Renal cortex interstitium (tissue), 11 donors: ENCODE results near the gene CDC42BPB. TPM values are rescaled to one million over a fixed set of nuclear protein-coding genes. Genes with fewer than 3 reads are reported as not detected.

Source experiments
- DNase-seq, 11 donors: peaks; one replicate each; pipeline ENCODE4 v3.0.0-alpha.2; 2013; ENCODE audit warnings: low read depth in 9 of 11, low spot score in 4 of 11; ENCODE audit errors: extremely low read depth in 1 of 11
- polyA plus RNA-seq, 3 donors: library from polyadenylated mRNA; unstranded; fragments of 120-200 nt; gene quantifications; one replicate each; pipeline ENCODE4 v1.2.1, GENCODE V29; 2013; ENCODE audit not compliant: insufficient read length in 3 of 3

CDC42BPB gene
- polyA plus RNA-seq, 3 donors = 74.0 to 98.5 (median 84.0) TPM

DNA sequence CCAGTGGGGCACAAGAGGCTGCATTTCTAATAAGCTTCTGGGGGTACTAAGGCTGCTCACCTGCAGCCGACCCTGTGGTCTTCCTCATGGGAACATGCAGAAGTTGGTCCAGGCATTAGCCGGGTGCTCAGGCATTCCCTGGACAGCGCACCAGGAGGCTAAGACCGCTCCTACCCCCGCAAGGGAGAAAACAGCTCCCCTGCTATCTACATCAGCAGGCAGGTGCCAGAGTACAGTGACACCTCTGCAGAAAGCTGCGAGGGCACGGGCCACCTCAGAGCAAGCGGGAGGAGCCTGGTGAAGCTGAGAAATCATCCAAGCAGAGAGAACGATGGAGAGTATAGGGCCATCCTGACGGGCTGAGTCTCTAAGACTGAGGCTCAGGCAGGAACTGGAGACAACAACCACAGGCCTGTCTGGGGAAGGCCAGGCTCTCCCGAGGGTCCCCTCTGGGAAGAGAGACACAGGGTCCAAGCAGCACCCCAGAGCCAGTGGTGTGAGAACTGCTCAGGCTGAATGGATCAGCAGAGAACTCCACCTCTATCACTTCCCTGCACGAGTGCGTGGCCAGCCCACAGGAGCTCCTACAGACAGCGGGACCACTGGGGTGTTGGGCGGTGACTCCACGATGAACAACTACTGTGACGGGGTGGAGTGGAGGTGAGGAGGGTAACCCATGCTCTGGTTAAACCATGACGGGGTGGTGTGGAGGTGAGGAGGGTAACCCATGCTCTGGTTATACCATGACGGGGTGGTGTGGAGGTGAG, 72.8 kb downstream of the CDC42BPB start:
- DNase-seq = no peak

DNA sequence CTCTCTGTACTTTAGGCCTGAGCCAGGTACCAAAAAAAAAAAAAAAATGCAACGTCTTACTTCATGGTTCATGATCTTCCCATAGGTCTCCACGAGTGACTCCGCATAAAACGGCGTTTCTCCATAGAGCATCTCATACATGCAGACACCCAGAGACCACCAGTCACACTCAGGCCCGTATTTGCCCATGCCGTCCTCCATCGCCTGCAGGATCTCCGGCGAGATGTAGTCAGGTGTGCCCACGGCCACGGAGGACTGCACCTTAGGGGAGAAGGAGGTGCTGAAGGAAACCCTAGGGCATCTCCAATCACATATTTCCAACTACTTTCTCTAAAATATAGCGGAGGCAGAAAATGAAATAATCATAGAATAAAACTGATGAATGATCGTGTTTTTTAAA, 73.9 kb downstream of the CDC42BPB start:
- no peak for DNase-seq

DNA sequence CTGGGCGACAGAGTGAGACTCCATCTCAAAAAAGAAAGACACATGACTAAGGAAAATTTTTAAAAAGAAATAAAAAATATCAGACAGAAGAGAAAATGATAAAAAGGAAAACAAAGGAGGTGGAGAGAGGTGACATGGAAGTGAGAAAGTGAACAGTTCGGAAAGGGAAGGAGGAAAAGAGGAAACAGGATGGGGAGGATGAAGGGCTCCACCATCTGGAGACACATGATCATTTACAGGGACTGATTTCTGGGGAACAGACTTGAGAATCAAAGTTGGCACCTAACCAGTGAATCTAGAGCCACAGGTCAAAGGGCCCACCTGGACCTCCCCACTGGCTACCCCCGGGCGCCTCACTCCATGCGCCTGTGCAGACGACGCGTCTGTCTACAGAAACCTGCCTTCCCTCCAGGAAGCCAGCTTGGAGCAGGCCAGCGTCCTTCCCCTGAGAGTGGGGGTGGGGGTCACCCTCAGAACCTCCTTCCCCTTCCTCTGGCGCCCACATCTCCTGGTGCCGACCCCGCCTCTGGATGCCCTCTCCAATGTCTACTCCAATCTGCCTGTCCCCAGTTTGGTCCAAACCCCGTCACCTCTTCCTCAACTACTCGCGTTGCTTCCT, 74.4 kb downstream of the CDC42BPB start:
- DNase-seq = no peak

DNA sequence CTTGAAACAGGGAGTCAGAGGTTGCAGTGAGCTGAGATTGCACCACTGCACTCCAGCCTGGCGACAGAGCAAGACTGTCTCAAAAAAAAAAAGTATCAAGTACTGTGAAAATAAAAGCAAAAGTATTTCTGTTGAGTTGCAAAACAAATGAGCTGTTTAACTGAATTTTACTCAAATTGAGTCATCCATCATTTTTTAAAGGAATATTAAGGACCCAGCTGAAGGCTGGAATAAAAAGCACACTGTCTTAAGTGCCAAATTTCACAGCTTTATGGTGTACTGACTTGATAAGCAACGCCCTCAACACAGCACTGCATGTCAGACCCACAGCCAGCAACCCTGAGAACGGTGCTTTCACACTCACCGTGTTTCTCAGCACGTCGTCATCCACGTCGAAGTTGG, 76.9 kb downstream of the CDC42BPB start:
- DNase-seq = no peak

DNA sequence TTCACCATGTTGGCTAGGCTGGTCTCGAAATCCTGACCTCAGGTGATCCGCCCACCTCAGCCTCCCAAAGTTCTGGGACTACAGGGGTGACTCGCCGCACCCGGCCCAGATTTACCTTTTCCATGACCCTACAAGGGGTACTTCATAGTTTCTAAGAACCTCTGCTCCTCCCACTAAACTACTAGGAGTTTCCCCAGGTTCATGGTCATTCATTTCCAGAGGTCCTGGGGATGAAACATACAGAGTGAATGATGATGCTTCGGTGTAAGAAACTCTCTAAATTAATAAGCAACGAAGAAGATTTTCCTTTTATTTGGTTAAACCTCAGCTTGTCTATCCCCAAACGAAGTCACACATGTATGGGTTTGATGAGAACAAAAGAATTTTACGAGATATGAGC, 77.9 kb downstream of the CDC42BPB start:
- DNase-seq = no peak

DNA sequence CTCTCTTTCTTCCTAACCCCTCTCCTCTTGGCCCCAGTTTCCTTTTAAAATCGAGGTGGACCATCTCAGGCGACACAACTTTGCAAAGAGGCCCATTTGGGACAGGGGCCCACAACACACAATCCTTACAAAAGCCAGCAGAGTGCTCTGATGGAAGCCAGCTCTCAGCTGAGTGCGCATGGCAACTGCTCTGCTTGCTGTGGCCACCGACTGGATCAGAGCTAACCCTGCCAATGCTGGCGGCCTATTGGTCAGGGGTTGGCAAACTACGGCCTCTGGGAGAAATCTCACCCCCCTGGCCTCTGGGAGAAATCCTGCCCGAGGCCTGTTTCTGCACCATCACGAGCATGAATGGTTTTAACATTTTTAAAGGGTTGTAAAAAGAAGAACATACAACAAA, 79.9 kb downstream of the CDC42BPB start:
- no peak for DNase-seq

DNA sequence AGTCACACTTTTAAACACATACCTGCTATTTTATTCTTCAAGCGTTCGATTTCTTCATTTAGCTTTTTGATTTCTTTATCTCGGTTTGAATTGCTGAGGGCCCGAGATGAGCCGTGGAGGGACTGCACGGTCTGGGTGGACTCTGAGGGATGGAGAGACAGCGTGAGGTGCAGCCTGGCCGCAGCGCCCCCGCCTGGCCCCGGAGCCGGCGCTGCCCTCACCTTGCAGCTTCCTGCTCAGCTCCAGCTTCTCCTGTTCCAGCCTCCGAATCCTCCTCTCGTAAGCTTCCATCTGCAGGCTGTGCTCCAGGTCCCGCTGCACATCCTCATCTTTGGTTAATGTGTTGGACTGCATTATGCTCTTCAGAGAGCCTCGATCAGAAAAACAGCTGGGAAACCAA, 81.7 kb downstream of the CDC42BPB start:
- DNase-seq = no peak

DNA sequence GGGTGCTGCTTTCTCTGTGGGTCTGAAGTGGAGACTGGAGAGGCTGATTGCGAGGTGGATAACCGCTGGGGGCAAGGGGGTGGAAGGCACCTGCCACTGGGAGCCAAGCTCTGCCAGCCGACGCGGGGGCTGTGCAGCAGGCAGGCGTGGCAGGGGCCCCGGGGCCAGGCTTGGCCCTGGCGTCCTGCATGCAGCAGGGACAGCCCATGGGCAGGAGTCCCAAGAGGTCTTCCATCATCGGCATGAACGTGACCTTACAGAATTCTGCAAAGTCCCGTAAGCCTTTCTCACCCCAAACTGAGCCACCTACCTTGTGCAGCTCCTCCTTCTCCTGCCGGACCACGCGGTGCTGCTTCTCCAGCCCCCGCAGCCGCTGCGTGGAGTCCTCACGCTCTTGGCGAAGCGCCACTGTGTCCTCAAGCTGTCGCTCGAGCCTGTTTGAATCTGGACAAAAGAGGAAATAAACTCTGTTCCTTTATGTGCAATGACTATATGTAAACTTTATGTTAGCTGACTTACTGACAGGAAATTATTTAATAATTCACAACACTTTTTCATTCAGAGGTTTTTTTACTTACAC, 83.6 kb downstream of the CDC42BPB start:
- no peak for DNase-seq

DNA sequence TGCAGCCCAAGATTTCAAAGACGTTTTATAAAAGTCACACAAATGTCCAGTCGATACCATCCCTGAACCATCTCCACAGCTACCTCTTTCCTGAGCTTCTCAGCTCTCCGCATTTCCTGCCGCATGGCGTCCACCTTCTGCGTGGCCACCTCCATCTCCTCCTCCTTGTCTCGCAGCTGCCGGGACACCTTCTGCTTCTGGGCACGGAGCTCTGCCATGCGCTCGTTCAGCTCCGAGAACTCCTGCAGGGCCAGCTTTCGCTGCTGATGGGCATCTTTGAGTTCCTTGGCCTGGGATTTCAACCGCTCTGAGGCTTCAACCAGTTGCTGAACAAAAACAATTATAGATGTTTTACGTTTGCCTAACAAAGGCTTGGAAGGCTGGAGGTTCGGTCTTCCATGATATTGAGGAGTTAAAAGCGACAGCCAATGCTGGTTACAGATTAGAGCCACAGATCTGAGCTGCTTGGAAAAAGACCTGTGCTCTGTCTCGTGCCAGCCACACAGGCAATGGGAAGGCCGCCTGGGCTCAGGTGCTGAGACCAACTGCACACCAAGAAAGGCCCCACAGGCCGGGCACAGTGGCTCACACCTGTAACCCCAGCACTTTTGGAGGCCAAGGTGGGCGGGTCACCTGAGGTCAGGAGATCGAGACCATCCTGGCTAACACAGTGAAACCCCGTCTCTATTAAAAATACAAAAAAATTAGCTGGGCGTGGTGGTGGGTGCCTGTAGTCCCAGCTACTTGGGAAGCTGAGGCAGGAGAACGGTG, 85.3 kb downstream of the CDC42BPB start:
- DNase-seq = no peak

DNA sequence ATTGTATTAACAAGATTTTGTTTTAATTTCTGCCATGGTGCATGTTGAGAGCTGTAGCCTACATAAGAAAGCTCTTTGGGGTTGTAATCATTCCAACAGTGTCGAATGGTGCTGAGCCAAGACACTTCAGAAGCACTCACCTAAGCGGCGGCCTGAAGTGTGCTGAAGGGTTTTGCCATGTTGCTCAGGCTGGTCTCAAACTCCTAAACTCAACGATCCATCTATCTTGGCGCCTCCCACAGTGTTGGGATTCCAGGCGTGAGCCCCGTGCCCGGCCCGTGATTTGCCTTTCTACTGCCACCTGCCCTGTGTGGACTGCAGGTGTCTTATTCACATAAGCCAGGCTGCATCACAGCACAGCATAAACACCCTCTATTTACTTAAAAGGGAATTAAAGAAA, 86.0 kb downstream of the CDC42BPB start:
- no peak for DNase-seq

DNA sequence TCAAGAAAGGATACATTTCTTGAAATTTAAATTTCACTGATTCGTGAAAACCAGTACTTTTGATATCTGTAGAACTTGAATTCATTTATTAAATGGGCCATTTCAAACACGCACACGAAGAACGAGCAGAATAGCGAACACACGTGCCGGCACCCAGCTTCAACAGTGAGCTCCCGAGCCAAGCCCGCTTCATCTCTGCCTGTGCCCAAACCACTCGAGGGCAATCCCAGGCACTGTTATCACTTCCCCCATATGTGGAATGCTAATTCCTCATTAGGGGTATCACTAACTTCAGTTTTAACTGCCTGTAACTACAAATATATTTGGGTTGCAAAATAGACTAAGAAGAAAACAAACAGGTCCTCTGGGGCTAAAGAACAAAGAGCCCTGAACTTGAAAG, 86.9 kb downstream of the CDC42BPB start:
- DNase-seq = no peak

DNA sequence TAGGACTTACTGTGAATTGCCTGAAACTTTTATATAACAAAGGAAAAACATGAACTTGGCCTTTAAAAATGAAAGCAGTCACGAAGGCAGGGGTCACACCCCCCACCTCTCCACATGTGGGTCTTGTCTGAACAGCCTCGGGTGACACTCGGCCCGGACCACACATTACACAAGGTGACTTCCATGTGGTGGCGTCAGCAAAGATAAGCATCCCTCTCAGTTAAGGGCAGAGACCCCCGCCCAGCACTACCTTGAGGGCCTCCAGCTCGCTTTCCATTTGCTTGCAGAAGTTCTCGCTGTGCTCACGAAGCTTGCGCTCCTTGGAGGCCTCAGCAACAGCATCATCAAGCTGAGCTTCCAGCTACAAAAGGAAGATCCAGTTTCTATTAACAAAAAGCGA, 87.4 kb downstream of the CDC42BPB start:
- no peak for DNase-seq

DNA sequence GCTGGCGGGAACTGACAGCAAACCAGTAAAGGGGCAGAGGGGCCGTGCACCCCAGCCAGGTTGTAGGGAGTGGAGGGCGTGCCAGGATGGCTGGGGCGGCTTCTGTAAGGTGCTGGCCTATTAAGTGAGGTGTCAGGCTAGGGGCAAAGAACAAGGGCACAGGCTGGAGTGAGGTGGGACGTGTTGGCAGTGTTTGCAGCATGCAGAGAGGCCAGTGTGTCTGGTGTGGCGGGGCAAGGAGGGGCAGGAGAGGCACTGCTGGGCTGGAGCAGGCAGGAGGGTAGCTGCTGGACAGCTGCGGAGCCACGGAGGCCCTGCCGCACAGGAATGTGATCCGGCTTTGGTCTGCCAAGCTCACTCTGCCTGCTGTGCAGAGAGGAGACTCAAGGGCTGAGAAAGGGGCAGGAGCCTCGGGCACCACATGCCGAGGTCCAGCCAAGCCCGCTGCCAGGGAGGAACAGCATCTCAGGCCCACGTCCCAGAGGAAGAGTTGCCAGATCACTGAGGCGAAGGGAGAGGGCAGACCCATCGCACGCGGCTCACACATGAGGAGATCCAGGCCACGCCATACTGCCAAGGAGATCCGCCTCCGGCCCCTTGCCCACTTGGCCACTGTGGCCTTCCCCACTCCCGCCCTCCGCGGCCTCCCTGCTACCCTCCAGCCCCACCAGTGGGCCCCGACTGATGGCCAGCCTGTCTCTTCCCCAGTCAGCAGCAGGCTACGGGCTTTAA, 88.1 kb downstream of the CDC42BPB start:
- no peak for DNase-seq

DNA sequence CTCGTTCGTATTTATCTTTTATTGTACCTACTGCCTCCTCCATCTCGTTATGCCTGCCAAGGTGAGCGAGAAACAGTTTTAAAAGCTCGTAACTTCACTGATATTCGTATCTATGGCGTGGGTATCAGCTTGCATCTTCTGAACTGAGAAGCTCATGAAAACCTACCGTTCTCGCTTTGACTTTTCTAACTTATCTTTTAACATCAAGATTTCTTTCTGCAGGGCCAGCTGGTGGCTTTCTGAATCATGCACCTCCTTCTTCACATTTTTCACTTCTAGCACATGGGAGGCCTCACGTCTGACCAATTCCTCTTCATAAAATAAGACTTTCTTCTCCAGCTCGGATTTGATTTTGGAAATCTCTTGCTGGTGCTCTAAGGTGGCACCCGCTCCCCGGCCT, 89.0 kb downstream of the CDC42BPB start:
- no peak for DNase-seq

DNA sequence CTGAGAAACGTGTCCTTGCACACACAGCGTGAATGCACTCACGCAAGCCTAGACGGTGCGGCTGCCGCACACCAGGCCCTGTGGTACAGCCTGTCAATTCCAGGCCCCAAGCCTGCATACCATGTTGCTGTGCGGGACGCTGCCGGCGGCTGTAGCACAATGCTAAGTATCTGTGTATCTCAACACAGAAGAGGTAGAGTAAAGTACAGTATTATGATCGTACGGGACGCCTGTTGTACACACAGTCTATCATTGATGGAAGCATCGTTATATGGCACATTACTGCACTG, 89.9 kb downstream of the CDC42BPB start:
- DNase-seq = no peak

DNA sequence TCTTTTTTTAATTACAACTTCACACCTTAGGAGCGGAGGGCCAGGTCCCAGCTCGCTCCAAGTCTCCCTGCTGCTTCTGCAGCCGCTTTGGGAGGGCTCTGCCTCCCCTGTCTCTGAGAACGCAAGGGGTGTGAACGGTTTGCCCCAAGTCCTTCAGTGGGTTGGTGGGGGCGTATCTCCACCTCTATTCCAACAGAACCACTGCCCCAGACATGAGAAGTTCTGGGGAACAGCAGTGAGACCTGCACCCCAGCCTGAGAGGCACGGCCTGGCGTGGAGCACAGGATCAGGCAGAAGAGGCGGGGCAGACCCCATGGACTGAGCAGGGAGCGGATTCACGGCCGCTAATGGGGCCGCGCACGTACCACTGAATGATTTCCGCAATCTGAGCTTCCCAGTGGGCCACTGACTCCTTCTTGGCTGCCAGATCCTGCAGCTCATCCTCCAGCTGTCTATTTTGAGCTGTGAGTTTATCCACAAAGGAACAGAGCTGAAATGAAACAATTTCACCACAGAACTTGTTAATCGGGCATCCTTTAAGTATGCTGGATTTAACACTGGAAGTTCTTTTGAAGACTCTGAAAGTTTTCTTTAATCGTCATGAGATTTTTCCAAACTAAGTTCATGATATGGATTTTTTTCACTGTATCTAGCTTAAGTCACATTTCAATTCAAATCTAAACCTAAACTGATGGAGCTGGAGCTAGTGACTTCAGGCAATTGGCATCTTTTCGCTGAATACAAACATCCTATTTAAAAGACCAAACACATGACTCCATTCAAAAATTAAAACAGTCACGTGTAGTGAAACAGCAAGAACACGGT, 90.5 kb downstream of the CDC42BPB start:
- no peak for DNase-seq

DNA sequence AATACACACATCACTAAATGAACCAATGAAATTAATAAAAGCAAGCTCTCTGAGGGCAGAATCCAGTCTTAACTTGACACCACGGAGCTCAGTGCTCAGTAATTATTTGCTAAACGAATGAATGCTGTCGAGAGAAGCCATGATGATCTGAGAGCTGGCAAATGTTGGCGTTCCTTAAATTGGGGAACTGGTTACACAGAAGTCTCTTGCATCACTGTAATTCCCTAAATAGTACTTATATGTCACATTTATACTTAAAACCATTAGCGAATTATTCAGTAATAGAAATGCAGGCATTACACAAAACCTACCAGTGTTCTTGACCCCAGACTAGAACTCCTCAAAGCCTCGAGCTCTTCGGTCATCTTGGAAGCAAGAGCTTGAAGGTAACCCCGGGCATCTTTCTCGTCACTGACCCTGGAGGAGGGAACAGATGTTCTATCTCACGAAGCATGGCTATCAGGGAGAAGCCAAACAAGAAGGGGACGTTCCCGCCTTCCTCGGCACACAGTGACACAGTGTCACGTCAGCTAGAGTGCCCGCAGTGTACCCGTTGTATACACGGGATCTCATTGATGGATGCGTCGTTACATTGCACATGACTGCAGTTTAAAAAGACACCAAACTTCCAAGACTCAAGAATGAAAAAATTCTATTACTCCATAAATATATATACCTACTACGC, 91.2 kb downstream of the CDC42BPB start:
- DNase-seq = no peak

DNA sequence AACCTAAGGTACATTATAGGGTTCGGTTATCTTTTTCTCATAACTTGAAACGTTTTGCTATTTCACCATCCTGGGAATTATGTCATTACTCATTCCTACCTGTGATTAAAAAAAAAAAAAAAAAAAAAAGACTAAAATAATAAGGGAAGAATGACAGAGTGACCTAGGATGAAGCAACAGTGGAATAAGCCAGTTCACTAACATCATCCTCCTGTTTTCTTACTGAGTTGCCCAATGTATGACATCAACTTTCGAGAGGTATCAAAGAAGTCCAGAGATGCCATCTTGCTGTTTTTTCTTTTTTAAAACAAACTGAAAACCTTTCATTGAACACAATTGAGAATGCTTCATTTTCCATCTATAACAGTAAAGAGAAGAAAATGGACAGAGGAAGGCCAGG, 92.1 kb downstream of the CDC42BPB start:
- DNase-seq = no peak
